K562 (cell line): ENCODE results near the gene PARD3.

Experiments
- ZFP36 ChIP-seq: fragments of 150-350 bp; IDR thresholded peaks from 2 replicates; pipeline ENCODE4 v1.6.1; 2018; ENCODE audit warnings: low read length, low read depth; ENCODE audit not compliant: partially characterized antibody
- TF ChIP-seq, protein P1 (sequence below): sonication (generic); formaldehyde crosslinking; IDR thresholded peaks from 2 replicates; pipeline ENCODE4 v1.8.1; 2023; ENCODE audit warnings: mild to moderate bottlenecking, missing genetic modification reagents, moderate library complexity
- TF ChIP-seq, protein P2 (sequence below): fragments of 450-650 bp; IDR thresholded peaks from 2 replicates; pipeline ENCODE4 v1.6.1; 2016

DNA sequence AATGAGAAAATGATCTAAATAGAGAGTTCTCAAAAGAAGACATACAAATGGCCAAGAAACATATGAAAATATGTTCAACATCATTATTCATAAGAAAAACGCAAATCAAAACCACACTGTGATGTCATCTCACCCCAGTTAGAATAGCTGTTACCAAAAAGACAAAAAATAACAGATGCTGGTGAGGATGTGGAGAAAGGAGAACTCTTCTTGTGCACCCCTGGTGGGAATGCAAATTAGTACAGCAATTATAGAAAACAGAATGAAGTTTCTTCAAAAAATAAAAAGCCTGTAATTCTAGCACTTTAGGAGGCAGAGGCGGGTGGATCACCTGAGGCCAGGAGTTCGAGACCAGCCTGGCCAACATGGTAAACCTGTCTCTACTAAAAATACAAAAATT, 199.3 kb downstream of the PARD3 start:
- TF ChIP-seq ZFP36, result no peak
- TF ChIP-seq, protein P1, sequence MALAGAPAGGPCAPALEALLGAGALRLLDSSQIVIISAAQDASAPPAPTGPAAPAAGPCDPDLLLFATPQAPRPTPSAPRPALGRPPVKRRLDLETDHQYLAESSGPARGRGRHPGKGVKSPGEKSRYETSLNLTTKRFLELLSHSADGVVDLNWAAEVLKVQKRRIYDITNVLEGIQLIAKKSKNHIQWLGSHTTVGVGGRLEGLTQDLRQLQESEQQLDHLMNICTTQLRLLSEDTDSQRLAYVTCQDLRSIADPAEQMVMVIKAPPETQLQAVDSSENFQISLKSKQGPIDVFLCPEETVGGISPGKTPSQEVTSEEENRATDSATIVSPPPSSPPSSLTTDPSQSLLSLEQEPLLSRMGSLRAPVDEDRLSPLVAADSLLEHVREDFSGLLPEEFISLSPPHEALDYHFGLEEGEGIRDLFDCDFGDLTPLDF, result no peak
- TF ChIP-seq, protein P2, sequence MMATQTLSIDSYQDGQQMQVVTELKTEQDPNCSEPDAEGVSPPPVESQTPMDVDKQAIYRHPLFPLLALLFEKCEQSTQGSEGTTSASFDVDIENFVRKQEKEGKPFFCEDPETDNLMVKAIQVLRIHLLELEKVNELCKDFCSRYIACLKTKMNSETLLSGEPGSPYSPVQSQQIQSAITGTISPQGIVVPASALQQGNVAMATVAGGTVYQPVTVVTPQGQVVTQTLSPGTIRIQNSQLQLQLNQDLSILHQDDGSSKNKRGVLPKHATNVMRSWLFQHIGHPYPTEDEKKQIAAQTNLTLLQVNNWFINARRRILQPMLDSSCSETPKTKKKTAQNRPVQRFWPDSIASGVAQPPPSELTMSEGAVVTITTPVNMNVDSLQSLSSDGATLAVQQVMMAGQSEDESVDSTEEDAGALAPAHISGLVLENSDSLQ, result no peak
